ENCODE results near the gene SULT1A1. TPM values are rescaled to one million over a fixed set of nuclear protein-coding genes. Genes with fewer than 3 reads are reported as not detected.
"Not testable (repeated sequence)": the region's sequence is repeated elsewhere in the genome, so short reads cannot be mapped to it uniquely, and the experiment has no call there.

SULT1A1 gene
- polyA plus RNA-seq, 3 donors = 96.3 to 362 (median 320) TPM

DNA sequence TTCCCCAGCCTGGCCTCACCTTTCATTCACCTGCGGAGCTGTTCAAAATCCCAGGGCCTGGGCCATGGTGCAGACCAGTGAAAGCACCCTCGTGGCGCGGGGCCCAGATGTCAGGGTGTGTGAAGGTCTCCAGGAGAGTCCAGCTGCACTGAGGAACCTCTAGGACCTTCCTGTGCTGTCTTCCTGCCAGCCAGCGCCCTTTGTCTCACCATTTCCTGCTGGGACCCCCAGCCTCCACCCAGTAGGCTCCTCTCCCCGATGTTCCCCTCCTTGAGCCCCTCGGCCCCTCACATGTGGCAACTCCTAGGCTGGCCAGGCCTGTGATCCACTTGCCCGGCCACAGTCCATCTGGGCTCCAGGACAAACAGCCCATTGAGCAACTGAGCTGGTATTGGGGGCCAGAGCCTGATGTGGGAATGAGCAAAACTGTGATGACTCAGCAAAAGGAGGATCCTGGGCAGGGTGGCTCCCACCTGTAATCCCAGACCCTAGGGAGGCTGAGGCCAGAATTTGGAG is 13.7 kb downstream of the SULT1A1 start:
- WGBS (ENCODE audit: insufficient coverage) = 55% methylated on average over 7 of the region's 8 CpGs
- TF ChIP-seq, protein P1, sequence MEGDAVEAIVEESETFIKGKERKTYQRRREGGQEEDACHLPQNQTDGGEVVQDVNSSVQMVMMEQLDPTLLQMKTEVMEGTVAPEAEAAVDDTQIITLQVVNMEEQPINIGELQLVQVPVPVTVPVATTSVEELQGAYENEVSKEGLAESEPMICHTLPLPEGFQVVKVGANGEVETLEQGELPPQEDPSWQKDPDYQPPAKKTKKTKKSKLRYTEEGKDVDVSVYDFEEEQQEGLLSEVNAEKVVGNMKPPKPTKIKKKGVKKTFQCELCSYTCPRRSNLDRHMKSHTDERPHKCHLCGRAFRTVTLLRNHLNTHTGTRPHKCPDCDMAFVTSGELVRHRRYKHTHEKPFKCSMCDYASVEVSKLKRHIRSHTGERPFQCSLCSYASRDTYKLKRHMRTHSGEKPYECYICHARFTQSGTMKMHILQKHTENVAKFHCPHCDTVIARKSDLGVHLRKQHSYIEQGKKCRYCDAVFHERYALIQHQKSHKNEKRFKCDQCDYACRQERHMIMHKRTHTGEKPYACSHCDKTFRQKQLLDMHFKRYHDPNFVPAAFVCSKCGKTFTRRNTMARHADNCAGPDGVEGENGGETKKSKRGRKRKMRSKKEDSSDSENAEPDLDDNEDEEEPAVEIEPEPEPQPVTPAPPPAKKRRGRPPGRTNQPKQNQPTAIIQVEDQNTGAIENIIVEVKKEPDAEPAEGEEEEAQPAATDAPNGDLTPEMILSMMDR (IDR thresholded peaks at IDR 0.05) = no peak
- H2AFZ ChIP-seq (ENCODE audit: insufficient read depth, low read depth, low read length, poor library complexity, severe bottlenecking) = no peak overlapping the region
- H3K9me3 ChIP-seq (replicated peaks in 1 of 2; ENCODE audit: control insufficient read depth in 1 of 2, insufficient read depth in 1 of 2, low read length in 2 of 2) = no peaks in the 10 kb centered on the region
- intact Hi-C loops (cut with micrococcal nuclease) = no loop called here
- H3K27ac ChIP-seq (ENCODE audit: low read depth in 1 of 2, low read length in 2 of 2) = no peak overlapping the region
- peaks cover 0 to 3% (median 0%) of the 10 kb centered on the region in 3 donors for H3K27me3 Mint-ChIP-seq (ENCODE audit: low read depth in 3 of 3)
- H3K4me1 Mint-ChIP-seq = peaks cover 21% of the 10 kb centered on the region
- no peak overlapping the region for H3K4me3 ChIP-seq (replicated peaks in 1 of 3; ENCODE audit: low read depth in 2 of 3, low read length in 3 of 3)
- DNase-seq = no peak
- H3K36me3 Mint-ChIP-seq = peaks cover 20 to 21% of the 10 kb centered on the region in 2 donors
- H3K4me3 Mint-ChIP-seq = no peak overlapping the region
- H3K27ac Mint-ChIP-seq = peak overlapping the region in 1 of 7 donors; percentile 35
- H3K36me3 ChIP-seq (replicated peaks in 1 of 2; ENCODE audit: control insufficient read depth in 1 of 2, insufficient read depth in 2 of 2, low read length in 2 of 2) = peaks cover 11 to 14% of the 10 kb centered on the region in 2 donors
- H3K9ac ChIP-seq (ENCODE audit: insufficient read depth, low read length, poor library complexity, severe bottlenecking) = no peak overlapping the region
- H3K4me1 ChIP-seq (ENCODE audit: control insufficient read depth in 1 of 2, insufficient read depth in 2 of 2, low read length in 2 of 2) = peaks cover 21 to 22% of the 10 kb centered on the region in 2 donors
- H4K20me1 ChIP-seq (ENCODE audit: insufficient read depth, low read length) = no peaks in the 10 kb centered on the region
- no peaks in the 10 kb centered on the region for H3K9me3 Mint-ChIP-seq
- no peaks in the 10 kb centered on the region for H3K79me2 ChIP-seq (ENCODE audit: insufficient read depth, low read length)
- no peak overlapping the region for H3K4me2 ChIP-seq (replicated peaks; ENCODE audit: extremely low read depth, low read length, poor library complexity, severe bottlenecking)
- no peaks in the 10 kb centered on the region for H3K27me3 ChIP-seq (ENCODE audit: control insufficient read depth in 2 of 2, insufficient read depth in 2 of 2, low read length in 2 of 2)

DNA sequence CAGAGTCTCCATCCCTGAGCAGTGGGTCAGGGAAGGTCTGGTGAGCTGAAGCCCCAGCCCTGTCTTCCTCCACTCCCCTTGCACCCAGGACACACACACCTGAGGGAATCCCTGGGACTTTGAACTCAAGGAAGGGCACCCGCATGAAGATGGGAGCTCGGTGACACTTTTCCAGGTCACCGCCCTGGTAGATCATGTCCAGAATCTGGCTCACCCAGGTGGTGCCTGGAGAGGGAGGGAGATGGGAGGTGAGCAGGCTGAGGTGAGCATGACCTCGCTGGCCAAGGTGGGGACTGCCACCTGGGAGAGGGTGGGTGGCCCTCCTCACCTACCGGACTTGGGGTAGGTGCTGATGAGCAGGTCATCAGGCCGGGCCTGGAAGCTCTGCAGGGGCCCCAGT is 14.4 kb downstream of the SULT1A1 start:
- H3K27ac Mint-ChIP-seq; H3K27me3 ChIP-seq (ENCODE audit: control insufficient read depth in 2 of 2, insufficient read depth in 2 of 2, low read length in 2 of 2); H3K4me3 Mint-ChIP-seq; H3K27me3 Mint-ChIP-seq (ENCODE audit: low read depth in 3 of 3); H2AFZ ChIP-seq (ENCODE audit: insufficient read depth, low read depth, low read length, poor library complexity, severe bottlenecking); H3K79me2 ChIP-seq (ENCODE audit: insufficient read depth, low read length); H3K9me3 Mint-ChIP-seq; H3K9me3 ChIP-seq (replicated peaks in 1 of 2; ENCODE audit: control insufficient read depth in 1 of 2, insufficient read depth in 1 of 2, low read length in 2 of 2); H3K4me3 ChIP-seq (replicated peaks in 1 of 3; ENCODE audit: low read depth in 2 of 3, low read length in 3 of 3); DNase-seq; H3K27ac ChIP-seq (ENCODE audit: low read depth in 1 of 2, low read length in 2 of 2); intact Hi-C loops (cut with micrococcal nuclease); H3K9ac ChIP-seq (ENCODE audit: insufficient read depth, low read length, poor library complexity, severe bottlenecking); H3K4me2 ChIP-seq (replicated peaks; ENCODE audit: extremely low read depth, low read length, poor library complexity, severe bottlenecking); H4K20me1 ChIP-seq (ENCODE audit: insufficient read depth, low read length): not testable (repeated sequence)
- peaks cover 21 to 22% of the 10 kb centered on the region in 2 donors for H3K4me1 ChIP-seq (ENCODE audit: control insufficient read depth in 1 of 2, insufficient read depth in 2 of 2, low read length in 2 of 2)
- H3K36me3 Mint-ChIP-seq = peaks cover 27 to 28% of the 10 kb centered on the region in 2 donors
- peaks cover 19% of the 10 kb centered on the region for H3K4me1 Mint-ChIP-seq
- WGBS (ENCODE audit: insufficient coverage) = 100% methylated on average over 1 of the region's 6 CpGs
- H3K36me3 ChIP-seq (replicated peaks in 1 of 2; ENCODE audit: control insufficient read depth in 1 of 2, insufficient read depth in 2 of 2, low read length in 2 of 2) = peaks cover 18 to 21% of the 10 kb centered on the region in 2 donors

All from CD14-positive monocyte (primary cell).